Stimulated activated naive CD8-positive, alpha-beta T cell treated with anti-CD3 and anti-CD28 coated beads, Interleukin-15, Interleukin-2, amounts not matched to agents 100 U/mL and 50 U/mL, for 24 hours (primary cell): ENCODE results near the gene PFN3.
"Not testable (repeated sequence)": the region's sequence is repeated elsewhere in the genome, so short reads cannot be mapped to it uniquely, and the experiment has no call there.

ENCODE experiments used
- ATAC-seq: fragments of 150-1000 bp; cut with Tn5 transposase; one replicate; pipeline ENCODE4 v1.10.0; 2021
- DNase-seq: peaks from one replicate; pipeline ENCODE4 v3.0.0; 2021

The PFN3 gene

GRCh38 chr5:177425196-177425800 is 24.8 kb upstream of the PFN3 start:
- ATAC-seq: no peak
- no peak for DNase-seq

GRCh38 chr5:177423671-177424070 is 23.2 kb upstream of the PFN3 start:
- DNase-seq (no peak), ATAC-seq (no peak)

GRCh38 chr5:177421062-177421798 is 20.8 kb upstream of the PFN3 start:
- DNase-seq (no peak), ATAC-seq (no peak)

- not testable (repeated sequence) for ATAC-seq, DNase-seq
Measured at GRCh38 chr5:177420472-177420871, 20.0 kb upstream of the PFN3 start.

GRCh38 chr5:177419046-177419445 is 18.6 kb upstream of the PFN3 start:
- ATAC-seq: no peak
- DNase-seq: no peak

GRCh38 chr5:177417081-177417480 is 16.6 kb upstream of the PFN3 start:
- ATAC-seq, DNase-seq: not testable (repeated sequence)

- no peak for DNase-seq
- ATAC-seq: no peak
Measured at GRCh38 chr5:177414481-177414880, 14.0 kb upstream of the PFN3 start.

GRCh38 chr5:177412603-177413233 is 12.3 kb upstream of the PFN3 start:
- peak; percentile 74 for ATAC-seq
- peak; percentile 16 for DNase-seq

- DNase-seq: no peak
Measured at GRCh38 chr5:177410575-177410974, 10.1 kb upstream of the PFN3 start.

GRCh38 chr5:177409043-177409801 is 8.8 kb upstream of the PFN3 start, which contains the start of gene F12:
F12 (minus strand) TSS chr5:177409564; CDS start chr5:177409527, 37 bp downstream.
- DNase-seq (no peak), ATAC-seq (no peak)

More at GRCh38 chr5:177410575-177410974, 10.1 kb upstream of the PFN3 start:
- no peak for ATAC-seq

GRCh38 chr5:177405805-177406204 is 5.3 kb upstream of the PFN3 start:
- no peak for ATAC-seq

GRCh38 chr5:177405312-177405711 is 4.9 kb upstream of the PFN3 start:
- DNase-seq (no peak), ATAC-seq (no peak)

More at GRCh38 chr5:177405805-177406204, 5.3 kb upstream of the PFN3 start:
- peak; percentile 24 for DNase-seq

- ATAC-seq (no peak), DNase-seq (no peak)
Measured at GRCh38 chr5:177404641-177405179, 4.2 kb upstream of the PFN3 start.

GRCh38 chr5:177403792-177404640 is 3.6 kb upstream of the PFN3 start:
- ATAC-seq: peak; percentile 89
- peak; percentile 88 for DNase-seq

GRCh38 chr5:177403102-177403791 is 2.8 kb upstream of the PFN3 start:
- DNase-seq (peak; percentile 55), ATAC-seq (peak; percentile 10)

- peak; percentile 53 for ATAC-seq
- peak; percentile 77 for DNase-seq
Measured at GRCh38 chr5:177402271-177403043, 2.0 kb upstream of the PFN3 start.

GRCh38 chr5:177397875-177398390 is 2.5 kb downstream of the PFN3 start:
- ATAC-seq: no peak

GRCh38 chr5:177396807-177397206 is 3.7 kb downstream of the PFN3 start:
- ATAC-seq (no peak), DNase-seq (no peak)

More at GRCh38 chr5:177397875-177398390, 2.5 kb downstream of the PFN3 start:
- DNase-seq: no peak

- DNase-seq: no peak
- no peak for ATAC-seq
Measured at GRCh38 chr5:177396078-177396477, 4.4 kb downstream of the PFN3 start.
